Measurements from ENCODE around the gene NIFK.
"Not testable (repeated sequence)": the region's sequence is repeated elsewhere in the genome, so short reads cannot be mapped to it uniquely, and the experiment has no call there.

Gene NIFK

GRCh38 chr2:121694398-121695170 lies 42.1 kb downstream of the NIFK start:
- no peak for DNase-seq (ENCODE audit: low spot score)

GRCh38 chr2:121690572-121690971 lies 46.1 kb downstream of the NIFK start:
- not testable (repeated sequence) for DNase-seq (ENCODE audit: low spot score)

GRCh38 chr2:121690095-121690494 lies 46.6 kb downstream of the NIFK start:
- DNase-seq (ENCODE audit: low spot score): no peak

- peak; percentile 63 for DNase-seq (ENCODE audit: low spot score)
Observed at GRCh38 chr2:121689356-121689755, 47.3 kb downstream of the NIFK start.

GRCh38 chr2:121688820-121689219 lies 47.9 kb downstream of the NIFK start:
- DNase-seq (ENCODE audit: low spot score): no peak

- DNase-seq (ENCODE audit: low spot score): no peak
Observed at GRCh38 chr2:121686902-121687301, 49.8 kb downstream of the NIFK start.

GRCh38 chr2:121686218-121686617 lies 50.5 kb downstream of the NIFK start:
- no peak for DNase-seq (ENCODE audit: low spot score)

- no peak for DNase-seq (ENCODE audit: low spot score)
Observed at GRCh38 chr2:121682396-121683298, 54.0 kb downstream of the NIFK start.

GRCh38 chr2:121677855-121678254 lies 58.8 kb downstream of the NIFK start:
- DNase-seq (ENCODE audit: low spot score): no peak

All from Ammon's horn (tissue), 1 donor.